Mesothelial cell of epicardium (in vitro differentiated cells): ENCODE measurements around the gene TRAPPC2L. TPM values are rescaled to one million over a fixed set of nuclear protein-coding genes. Genes with fewer than 3 reads are reported as not detected.

Experiments used
- DNase-seq, 2 experiments: peaks; one replicate each; pipeline ENCODE4 v3.0.0; 2021; ENCODE audit warnings: low spot score in 2 of 2; ENCODE audit not compliant: unreplicated experiment in 2 of 2
- H3K27ac Mint-ChIP-seq: 2 replicates; pipeline ENCODE4 v1.8.0; 2021; ENCODE audit warnings: mixed read lengths
- H3K27me3 Mint-ChIP-seq: 2 replicates; pipeline ENCODE4 v1.8.0; 2021; ENCODE audit warnings: low read depth, mixed read lengths
- H3K36me3 Mint-ChIP-seq: 2 replicates; pipeline ENCODE4 v1.8.0; 2021; ENCODE audit warnings: mixed read lengths
- H3K4me1 Mint-ChIP-seq: 2 replicates; pipeline ENCODE4 v1.8.0; 2021; ENCODE audit warnings: mixed read lengths
- H3K4me3 Mint-ChIP-seq: 2 replicates; pipeline ENCODE4 v1.8.0; 2021; ENCODE audit warnings: mild to moderate bottlenecking, moderate library complexity, mixed read lengths
- H3K9me3 Mint-ChIP-seq: 2 replicates; pipeline ENCODE4 v1.8.0; 2021; ENCODE audit warnings: mixed read lengths
- CTCF ChIP-seq: fragments of 200-600 bp; sonication (generic); IDR thresholded peaks from one replicate; pipeline ENCODE4 v1.5.0; 2021; ENCODE audit warnings: antibody characterized with exemption; ENCODE audit not compliant: unreplicated experiment
- total RNA-seq: library from RNA; stranded (reverse); gene quantifications from 3 replicates; pipeline ENCODE4 v1.2.1, GENCODE V29; 2021

TRAPPC2L gene
- total RNA-seq, 1 donor from 2014 or later: 96.3 TPM

GRCh38 chr16:88862968-88863367 lies 6.0 kb downstream of the TRAPPC2L start:
- Mint-ChIP-seq H3K4me3 (no peak overlapping the region), H3K36me3 (peaks cover 11% of the 10 kb centered on the region), H3K27me3 (no peaks in the 10 kb centered on the region), H3K4me1 (peaks cover 7% of the 10 kb centered on the region), H3K9me3 (no peaks in the 10 kb centered on the region), H3K27ac (no peak overlapping the region)
- TF ChIP-seq CTCF: no peak
- DNase-seq: no peak

- peaks cover 11% of the 10 kb centered on the region for H3K36me3 Mint-ChIP-seq
- H3K27ac Mint-ChIP-seq: no peak overlapping the region
- no peaks in the 10 kb centered on the region for H3K9me3 Mint-ChIP-seq
- no peak for TF ChIP-seq CTCF
- DNase-seq: no peak
- H3K27me3 Mint-ChIP-seq: no peaks in the 10 kb centered on the region
- H3K4me1 Mint-ChIP-seq: peaks cover 3% of the 10 kb centered on the region
- H3K4me3 Mint-ChIP-seq: no peak overlapping the region
These were observed 6.5 kb downstream of the TRAPPC2L start for GRCh38 chr16:88863426-88863825.

- no peak for DNase-seq
- no peak overlapping the region for H3K4me3 Mint-ChIP-seq
- peaks cover 11% of the 10 kb centered on the region for H3K36me3 Mint-ChIP-seq
- H3K27me3 Mint-ChIP-seq: no peaks in the 10 kb centered on the region
- TF ChIP-seq CTCF: no peak
- no peak overlapping the region for H3K27ac Mint-ChIP-seq
- H3K4me1 Mint-ChIP-seq: no peaks in the 10 kb centered on the region
- no peaks in the 10 kb centered on the region for H3K9me3 Mint-ChIP-seq
These were observed 7.2 kb downstream of the TRAPPC2L start for GRCh38 chr16:88864099-88864498.

DNA sequence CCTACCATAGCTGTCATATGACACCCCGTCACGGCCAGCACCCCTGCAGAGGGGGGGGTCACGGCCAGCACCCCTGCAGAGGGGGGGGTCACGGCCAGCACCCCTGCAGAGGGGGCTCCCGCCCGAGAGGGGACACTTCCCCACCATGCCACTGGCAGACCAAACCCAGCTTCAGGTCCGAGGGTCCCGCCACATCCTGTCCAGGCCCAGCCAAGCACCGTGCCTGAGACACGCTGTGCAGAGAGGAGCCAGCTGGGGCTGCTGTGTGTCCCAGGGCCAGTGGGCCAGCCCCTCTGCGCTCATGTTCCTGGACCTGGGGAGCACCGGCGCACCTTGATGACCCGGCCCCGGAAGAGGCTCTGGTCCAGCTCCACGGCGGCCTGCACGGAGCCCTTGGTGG lies 7.6 kb downstream of the TRAPPC2L start:
- no peaks in the 10 kb centered on the region for H3K9me3 Mint-ChIP-seq
- H3K27me3 Mint-ChIP-seq: no peaks in the 10 kb centered on the region
- H3K36me3 Mint-ChIP-seq: peaks cover 11% of the 10 kb centered on the region
- no peak for DNase-seq
- no peak overlapping the region for H3K4me3 Mint-ChIP-seq
- no peaks in the 10 kb centered on the region for H3K4me1 Mint-ChIP-seq
- no peak overlapping the region for H3K27ac Mint-ChIP-seq
- TF ChIP-seq CTCF: no peak

GRCh38 chr16:88865310-88865709 lies 8.4 kb downstream of the TRAPPC2L start:
- Mint-ChIP-seq H3K9me3 (no peaks in the 10 kb centered on the region), H3K4me1 (no peaks in the 10 kb centered on the region), H3K4me3 (no peak overlapping the region), H3K36me3 (peaks cover 11% of the 10 kb centered on the region), H3K27ac (no peak overlapping the region), H3K27me3 (no peaks in the 10 kb centered on the region)
- DNase-seq: no peak
- no peak for TF ChIP-seq CTCF

GRCh38 chr16:88865742-88866141 lies 8.8 kb downstream of the TRAPPC2L start:
- peaks cover 3% of the 10 kb centered on the region for H3K4me1 Mint-ChIP-seq

More at GRCh38 chr16:88865742-88866141, 8.8 kb downstream of the TRAPPC2L start:
- H3K4me3 Mint-ChIP-seq: no peak overlapping the region
- DNase-seq: no peak
- peaks cover 1% of the 10 kb centered on the region for H3K27me3 Mint-ChIP-seq
- no peaks in the 10 kb centered on the region for H3K9me3 Mint-ChIP-seq
- H3K36me3 Mint-ChIP-seq: peaks cover 10% of the 10 kb centered on the region
- TF ChIP-seq CTCF: no peak
- H3K27ac Mint-ChIP-seq: no peak overlapping the region
